CD4-positive, alpha-beta T cell treated with Interleukin-6 for 4 hours (primary cell): ENCODE results near the gene ENPP6.
"Not testable (repeated sequence)": the region's sequence is repeated elsewhere in the genome, so short reads cannot be mapped to it uniquely, and the experiment has no call there.

Experiments
- DNase-seq: peaks from one replicate; pipeline ENCODE4 v3.0.0-alpha.2; 2020; ENCODE audit warnings: mixed read lengths

ENPP6 gene

GRCh38 chr4:184234155-184234554 is 16.5 kb upstream of the ENPP6 start:
- DNase-seq = no peak

- DNase-seq = no peak
Measured at GRCh38 chr4:184232975-184233374, 15.3 kb upstream of the ENPP6 start.

- DNase-seq = no peak
Measured at GRCh38 chr4:184232202-184232601, 14.5 kb upstream of the ENPP6 start.

GRCh38 chr4:184231573-184231972 is 13.9 kb upstream of the ENPP6 start:
- DNase-seq = no peak

- no peak for DNase-seq
Measured at GRCh38 chr4:184228056-184228705, 10.5 kb upstream of the ENPP6 start.

- DNase-seq = no peak
Measured at GRCh38 chr4:184216515-184216914, 1.2 kb downstream of the ENPP6 start.

GRCh38 chr4:184215709-184216328 is 1.9 kb downstream of the ENPP6 start:
- DNase-seq = no peak

GRCh38 chr4:184214931-184215330 is 2.7 kb downstream of the ENPP6 start:
- no peak for DNase-seq

GRCh38 chr4:184207734-184208607 is 9.7 kb downstream of the ENPP6 start:
- not testable (repeated sequence) for DNase-seq

- no peak for DNase-seq
Measured at GRCh38 chr4:184205243-184205642, 12.4 kb downstream of the ENPP6 start.

GRCh38 chr4:184203300-184203699 is 14.4 kb downstream of the ENPP6 start:
- DNase-seq = no peak

- no peak for DNase-seq
Measured at GRCh38 chr4:184201179-184201578, 16.5 kb downstream of the ENPP6 start.

- DNase-seq = no peak
Measured at GRCh38 chr4:184200296-184200695, 17.4 kb downstream of the ENPP6 start.

GRCh38 chr4:184199780-184200179 is 17.9 kb downstream of the ENPP6 start:
- DNase-seq = no peak

GRCh38 chr4:184198190-184198589 is 19.5 kb downstream of the ENPP6 start:
- DNase-seq = no peak

GRCh38 chr4:184197536-184198082 is 20.1 kb downstream of the ENPP6 start:
- DNase-seq = no peak

GRCh38 chr4:184196730-184197385 is 20.8 kb downstream of the ENPP6 start:
- DNase-seq = no peak

GRCh38 chr4:184193556-184194525 is 23.8 kb downstream of the ENPP6 start:
- DNase-seq = no peak

- no peak for DNase-seq
Measured at GRCh38 chr4:184192933-184193332, 24.7 kb downstream of the ENPP6 start.

- no peak for DNase-seq
Measured at GRCh38 chr4:184191267-184191666, 26.4 kb downstream of the ENPP6 start.

GRCh38 chr4:184190711-184191110 is 27.0 kb downstream of the ENPP6 start:
- no peak for DNase-seq

GRCh38 chr4:184189966-184190365 is 27.7 kb downstream of the ENPP6 start:
- DNase-seq = no peak
